ENCODE data around the gene KRT80.
A peak's percentile ranks its signal among the peaks of the same experiment; 100 is the strongest.

KRT80 gene

GRCh38 chr12:52223406-52224039 is 31.7 kb upstream of the KRT80 start:
- Histone ChIP-seq H3K79me1 (ENCODE audit: low read length) (peaks cover 7% of the 10 kb centered on the region), H3K4me1 (ENCODE audit: control insufficient read depth in 1 of 2, insufficient read depth in 2 of 2, low read length in 2 of 2) (peaks cover 6 to 12% of the 10 kb centered on the region in 2 experiments), H3K4me2 (ENCODE audit: low read length) (no peak overlapping the region), H3K14ac (ENCODE audit: low read length) (no peak overlapping the region), H3K4me3 (ENCODE audit: low read depth, low read length) (no peak overlapping the region), H2AK5ac (ENCODE audit: low read length) (no peak overlapping the region), H2BK120ac (ENCODE audit: insufficient read depth, low read length, poor library complexity) (no peak overlapping the region), H3K9me3 (ENCODE audit: insufficient read depth, low read depth, low read length) (no peaks in the 10 kb centered on the region), H4K12ac (ENCODE audit: low read depth, low read length) (no peak overlapping the region), H3K36me3 (ENCODE audit: control insufficient read depth in 1 of 2, insufficient read depth in 2 of 2, low read length in 2 of 2) (no peaks in the 10 kb centered on the region), H4K91ac (ENCODE audit: low read depth, low read length) (no peak overlapping the region), H3K18ac (ENCODE audit: low read length) (no peak overlapping the region), H2BK12ac (ENCODE audit: low read length) (no peak overlapping the region), H3K9ac (ENCODE audit: low read length) (no peak overlapping the region), H3K27me3 (ENCODE audit: insufficient read depth, low read length) (no peaks in the 10 kb centered on the region), H3K27ac (ENCODE audit: low read depth, low read length) (no peak overlapping the region), H3K4ac (ENCODE audit: low read depth, low read length) (no peak overlapping the region), H3K79me2 (ENCODE audit: control insufficient read depth, insufficient read depth, low read length, poor library complexity) (peaks cover 2% of the 10 kb centered on the region), H2BK5ac (ENCODE audit: low read depth, low read length, poor library complexity) (no peak overlapping the region), H3K23ac (ENCODE audit: low read length) (no peak overlapping the region), H2AFZ (ENCODE audit: insufficient read depth, low read length, poor library complexity) (no peak overlapping the region), H4K8ac (ENCODE audit: low read depth, low read length) (no peak overlapping the region)
- no peak for DNase-seq
- WGBS (ENCODE audit: extremely low coverage, insufficient coverage, insufficient read length): no CpG with 5 or more reads among the region's 5 CpGs

GRCh38 chr12:52222692-52223091 is 30.9 kb upstream of the KRT80 start:
- Histone ChIP-seq H3K18ac (ENCODE audit: low read length) (no peak overlapping the region), H2BK12ac (ENCODE audit: low read length) (peak overlapping the region; percentile 45), H3K27ac (ENCODE audit: low read depth, low read length) (no peak overlapping the region), H4K8ac (ENCODE audit: low read depth, low read length) (no peak overlapping the region), H2BK5ac (ENCODE audit: low read depth, low read length, poor library complexity) (no peak overlapping the region), H3K9me3 (ENCODE audit: insufficient read depth, low read depth, low read length) (no peaks in the 10 kb centered on the region), H4K91ac (ENCODE audit: low read depth, low read length) (no peak overlapping the region), H3K14ac (ENCODE audit: low read length) (no peak overlapping the region), H3K36me3 (ENCODE audit: control insufficient read depth in 1 of 2, insufficient read depth in 2 of 2, low read length in 2 of 2) (no peaks in the 10 kb centered on the region), H3K4me3 (ENCODE audit: low read depth, low read length) (no peak overlapping the region), H4K12ac (ENCODE audit: low read depth, low read length) (no peak overlapping the region), H3K4me1 (ENCODE audit: control insufficient read depth in 1 of 2, insufficient read depth in 2 of 2, low read length in 2 of 2) (peaks cover 6 to 15% of the 10 kb centered on the region in 2 experiments), H3K4me2 (ENCODE audit: low read length) (no peak overlapping the region), H3K79me2 (ENCODE audit: control insufficient read depth, insufficient read depth, low read length, poor library complexity) (peaks cover 2% of the 10 kb centered on the region), H2BK120ac (ENCODE audit: insufficient read depth, low read length, poor library complexity) (no peak overlapping the region), H2AK5ac (ENCODE audit: low read length) (no peak overlapping the region), H2AFZ (ENCODE audit: insufficient read depth, low read length, poor library complexity) (no peak overlapping the region), H3K4ac (ENCODE audit: low read depth, low read length) (no peak overlapping the region), H3K27me3 (ENCODE audit: insufficient read depth, low read length) (no peaks in the 10 kb centered on the region), H3K79me1 (ENCODE audit: low read length) (peaks cover 7% of the 10 kb centered on the region), H3K23ac (ENCODE audit: low read length) (no peak overlapping the region), H3K9ac (ENCODE audit: low read length) (no peak overlapping the region)
- no peak for DNase-seq
- no CpG with 5 or more reads among the region's 4 CpGs for WGBS (ENCODE audit: extremely low coverage, insufficient coverage, insufficient read length)

- H3K9ac ChIP-seq (ENCODE audit: low read length): no peak overlapping the region
- H3K9me3 ChIP-seq (ENCODE audit: insufficient read depth, low read depth, low read length): no peaks in the 10 kb centered on the region
- no peaks in the 10 kb centered on the region for H3K36me3 ChIP-seq (ENCODE audit: control insufficient read depth in 1 of 2, insufficient read depth in 2 of 2, low read length in 2 of 2)
- H2BK12ac ChIP-seq (ENCODE audit: low read length): peak overlapping the region; percentile 19
- DNase-seq: peak in 1 of 2 donors; percentile 53
- no peak overlapping the region for H3K4me2 ChIP-seq (ENCODE audit: low read length)
- H3K27ac ChIP-seq (ENCODE audit: low read depth, low read length): no peak overlapping the region
- H3K79me2 ChIP-seq (ENCODE audit: control insufficient read depth, insufficient read depth, low read length, poor library complexity): peaks cover 2% of the 10 kb centered on the region
- no peak overlapping the region for H4K91ac ChIP-seq (ENCODE audit: low read depth, low read length)
- H3K4me1 ChIP-seq (ENCODE audit: control insufficient read depth in 1 of 2, insufficient read depth in 2 of 2, low read length in 2 of 2): peaks cover 11 to 21% of the 10 kb centered on the region in 2 experiments
- peaks cover 10% of the 10 kb centered on the region for H3K79me1 ChIP-seq (ENCODE audit: low read length)
- no peaks in the 10 kb centered on the region for H3K27me3 ChIP-seq (ENCODE audit: insufficient read depth, low read length)
- no peak overlapping the region for H2BK120ac ChIP-seq (ENCODE audit: insufficient read depth, low read length, poor library complexity)
- H3K4me3 ChIP-seq (ENCODE audit: low read depth, low read length): no peak overlapping the region
- peak overlapping the region; percentile 50 for H2AK5ac ChIP-seq (ENCODE audit: low read length)
- no peak overlapping the region for H2AFZ ChIP-seq (ENCODE audit: insufficient read depth, low read length, poor library complexity)
- H3K4ac ChIP-seq (ENCODE audit: low read depth, low read length): no peak overlapping the region
- WGBS (ENCODE audit: extremely low coverage, insufficient coverage, insufficient read length): no CpG with 5 or more reads among the region's 8 CpGs
- no peak overlapping the region for H3K14ac ChIP-seq (ENCODE audit: low read length)
- H3K18ac ChIP-seq (ENCODE audit: low read length): no peak overlapping the region
- no peak overlapping the region for H4K12ac ChIP-seq (ENCODE audit: low read depth, low read length)
- no peak overlapping the region for H2BK5ac ChIP-seq (ENCODE audit: low read depth, low read length, poor library complexity)
- H4K8ac ChIP-seq (ENCODE audit: low read depth, low read length): no peak overlapping the region
- H3K23ac ChIP-seq (ENCODE audit: low read length): no peak overlapping the region
Measured at GRCh38 chr12:52221912-52222457, 30.2 kb upstream of the KRT80 start.

- Histone ChIP-seq H3K4ac (ENCODE audit: low read depth, low read length) (no peak overlapping the region), H2AK5ac (ENCODE audit: low read length) (no peak overlapping the region), H4K91ac (ENCODE audit: low read depth, low read length) (no peak overlapping the region), H3K36me3 (ENCODE audit: control insufficient read depth in 1 of 2, insufficient read depth in 2 of 2, low read length in 2 of 2) (no peaks in the 10 kb centered on the region), H3K79me1 (ENCODE audit: low read length) (peaks cover 10% of the 10 kb centered on the region), H2BK5ac (ENCODE audit: low read depth, low read length, poor library complexity) (no peak overlapping the region), H3K27ac (ENCODE audit: low read depth, low read length) (no peak overlapping the region), H2AFZ (ENCODE audit: insufficient read depth, low read length, poor library complexity) (no peak overlapping the region), H3K9ac (ENCODE audit: low read length) (no peak overlapping the region), H3K27me3 (ENCODE audit: insufficient read depth, low read length) (no peaks in the 10 kb centered on the region), H3K4me2 (ENCODE audit: low read length) (no peak overlapping the region), H4K12ac (ENCODE audit: low read depth, low read length) (no peak overlapping the region), H3K4me1 (ENCODE audit: control insufficient read depth in 1 of 2, insufficient read depth in 2 of 2, low read length in 2 of 2) (peaks cover 14 to 27% of the 10 kb centered on the region in 2 experiments), H2BK120ac (ENCODE audit: insufficient read depth, low read length, poor library complexity) (no peak overlapping the region), H3K4me3 (ENCODE audit: low read depth, low read length) (no peak overlapping the region), H4K8ac (ENCODE audit: low read depth, low read length) (no peak overlapping the region), H3K14ac (ENCODE audit: low read length) (no peak overlapping the region), H3K79me2 (ENCODE audit: control insufficient read depth, insufficient read depth, low read length, poor library complexity) (peaks cover 3% of the 10 kb centered on the region), H3K9me3 (ENCODE audit: insufficient read depth, low read depth, low read length) (no peaks in the 10 kb centered on the region), H3K23ac (ENCODE audit: low read length) (no peak overlapping the region), H2BK12ac (ENCODE audit: low read length) (no peak overlapping the region), H3K18ac (ENCODE audit: low read length) (no peak overlapping the region)
- DNase-seq: peak in 1 of 2 donors; percentile 9
- no CpG with 5 or more reads among the region's 4 CpGs for WGBS (ENCODE audit: extremely low coverage, insufficient coverage, insufficient read length)
Measured at GRCh38 chr12:52221070-52221781, 29.4 kb upstream of the KRT80 start.

All from trophoblast cell (in vitro differentiated cells and primary cell).